Fibroblast of peridontal ligament (primary cell): ENCODE results near the gene KIDINS220.
A peak's percentile ranks its signal among the peaks of the same experiment; 100 is the strongest.

Source experiments
- DNase-seq: peaks from one replicate; pipeline ENCODE4 v3.0.0-alpha.2; 2010; ENCODE audit errors: extremely low read depth

Gene KIDINS220

DNA sequence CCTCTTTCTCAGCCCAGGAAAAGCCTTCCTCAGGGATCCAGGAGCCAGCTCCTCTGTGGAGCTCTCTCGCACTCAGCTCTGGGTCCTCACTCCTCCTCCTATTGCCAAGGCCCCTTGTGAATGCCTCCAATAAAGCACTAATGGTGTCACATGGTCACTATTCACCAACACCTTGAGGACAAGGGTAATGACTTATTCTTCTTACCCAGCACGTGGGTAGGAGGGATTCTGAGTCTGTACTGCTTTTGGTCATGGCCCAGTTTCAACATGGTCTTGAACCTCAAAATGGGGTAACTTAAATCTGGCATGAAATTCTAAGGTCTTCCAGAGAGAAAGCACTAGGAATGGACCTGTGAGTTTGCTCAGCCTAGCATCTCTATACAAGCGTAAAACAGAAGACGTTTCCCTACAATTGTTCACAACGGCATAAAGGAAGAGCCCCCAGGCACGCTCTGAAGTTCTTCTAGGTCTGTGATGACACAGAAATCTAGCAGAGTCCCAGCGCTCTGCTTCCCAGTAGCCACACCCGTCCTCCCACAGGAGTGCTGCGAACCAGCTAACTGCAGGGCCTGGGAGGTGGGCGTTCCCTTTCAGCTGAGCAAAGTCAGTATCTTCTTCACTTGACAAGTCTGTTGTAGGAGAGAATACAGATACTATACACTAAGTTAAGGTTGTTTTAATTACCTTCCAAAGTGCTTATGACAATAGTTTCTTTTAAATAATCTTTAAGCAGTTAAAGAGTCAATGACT, 14.6 kb upstream of the KIDINS220 start:
- DNase-seq = no peak

DNA sequence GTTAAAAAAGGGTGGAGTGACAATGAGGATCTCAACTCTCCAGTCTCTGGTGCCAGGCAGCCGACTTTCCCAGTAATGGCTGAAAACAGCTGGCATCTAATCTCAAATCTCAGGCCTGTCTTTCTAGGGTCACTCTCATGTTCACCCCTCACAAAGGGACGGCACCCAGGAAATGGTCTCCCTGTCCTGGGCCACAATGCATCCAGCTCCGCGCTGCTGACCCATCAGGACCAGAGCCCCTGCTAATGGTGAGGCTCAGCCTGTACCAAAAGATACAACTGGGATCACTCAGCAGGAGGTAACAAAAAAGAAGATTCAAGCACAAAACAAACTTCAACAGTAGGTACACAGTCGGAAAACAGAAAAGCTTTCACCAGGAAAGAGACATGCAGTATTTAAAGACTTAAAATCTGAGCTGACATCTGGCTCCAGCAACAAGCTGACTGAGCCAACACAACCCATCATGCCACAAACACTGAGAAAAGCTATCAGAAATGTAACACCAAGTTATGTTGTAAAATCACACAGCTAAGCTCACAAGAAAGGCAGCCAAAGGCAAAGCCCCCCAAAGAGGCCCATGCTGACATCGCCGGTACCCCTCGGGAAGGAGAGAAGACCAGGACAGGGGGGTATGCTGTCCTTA, 13.6 kb upstream of the KIDINS220 start:
- no peak for DNase-seq

DNA sequence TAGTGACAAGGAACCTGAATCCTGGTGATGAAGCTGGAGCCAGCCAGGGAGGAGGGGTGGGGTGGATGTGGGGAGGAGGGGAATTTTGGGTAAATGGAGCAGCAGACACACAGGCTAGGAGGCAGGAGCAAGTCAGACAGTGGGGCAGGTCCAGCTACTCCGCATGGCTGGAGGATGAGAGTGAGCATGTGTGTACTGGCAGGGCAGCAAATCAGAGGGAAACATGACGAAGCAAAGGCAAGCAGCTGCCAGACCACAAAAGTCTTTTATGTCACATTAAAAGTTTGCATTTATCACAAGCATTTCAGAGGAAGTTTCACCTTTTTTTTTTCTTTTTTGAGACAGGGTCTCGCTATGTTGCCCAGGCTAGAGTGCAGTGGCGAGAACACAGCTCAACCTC, 11.9 kb upstream of the KIDINS220 start:
- peak; percentile 68 for DNase-seq

DNA sequence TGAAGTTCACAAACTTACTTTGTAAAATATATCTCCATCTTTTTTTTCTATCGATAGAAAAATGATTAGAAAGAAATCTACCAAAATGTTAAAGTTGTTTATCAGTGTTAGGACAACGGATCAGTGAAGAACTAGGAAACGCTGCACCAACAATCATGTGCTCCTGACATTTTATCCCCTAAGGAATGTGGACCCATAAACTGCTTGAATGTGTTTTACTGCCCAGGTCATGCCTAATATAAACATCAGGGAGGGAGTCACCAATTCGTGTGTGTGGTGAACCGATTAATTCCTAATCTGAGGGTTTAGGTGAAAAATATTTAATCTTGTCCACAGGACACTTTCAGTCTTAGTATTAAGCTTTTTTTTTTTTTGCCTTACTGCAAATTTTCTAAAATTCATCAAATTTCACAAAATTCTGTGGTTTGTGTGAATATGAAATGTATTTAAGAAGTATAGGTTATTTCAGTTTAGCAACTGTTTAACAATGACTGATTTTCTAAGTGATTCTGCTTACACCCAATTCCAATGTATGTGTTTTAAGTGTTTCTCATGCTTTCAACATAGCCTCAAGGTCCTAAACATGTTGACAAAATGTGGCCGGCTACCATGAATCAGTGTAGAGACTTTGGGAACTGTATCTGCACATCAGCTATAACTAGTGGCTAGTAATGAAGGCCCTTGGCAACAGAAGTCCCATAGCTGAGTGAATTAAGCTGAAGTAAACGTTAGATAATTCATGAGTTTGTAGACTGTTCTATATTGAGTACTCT, 11.1 kb upstream of the KIDINS220 start:
- DNase-seq = no peak

DNA sequence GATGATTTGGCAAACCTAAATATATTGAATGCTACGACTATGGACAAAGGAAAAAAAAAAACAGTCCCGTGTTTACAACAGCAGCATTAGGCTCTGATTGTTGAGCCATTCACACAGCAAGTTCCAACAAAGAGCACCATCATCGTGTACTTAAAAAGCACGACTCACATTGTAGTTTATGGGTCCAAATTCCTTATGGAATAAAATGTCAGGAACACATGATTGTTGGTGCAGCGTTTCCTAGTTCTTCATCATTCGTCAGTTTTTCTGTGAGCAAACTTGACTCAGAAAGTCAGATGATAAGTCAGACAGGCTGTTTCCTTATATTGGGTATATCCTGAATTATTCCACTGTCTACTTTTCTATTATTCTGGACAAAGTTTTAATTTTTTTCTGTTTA, 10.0 kb upstream of the KIDINS220 start:
- peak; percentile 23 for DNase-seq

DNA sequence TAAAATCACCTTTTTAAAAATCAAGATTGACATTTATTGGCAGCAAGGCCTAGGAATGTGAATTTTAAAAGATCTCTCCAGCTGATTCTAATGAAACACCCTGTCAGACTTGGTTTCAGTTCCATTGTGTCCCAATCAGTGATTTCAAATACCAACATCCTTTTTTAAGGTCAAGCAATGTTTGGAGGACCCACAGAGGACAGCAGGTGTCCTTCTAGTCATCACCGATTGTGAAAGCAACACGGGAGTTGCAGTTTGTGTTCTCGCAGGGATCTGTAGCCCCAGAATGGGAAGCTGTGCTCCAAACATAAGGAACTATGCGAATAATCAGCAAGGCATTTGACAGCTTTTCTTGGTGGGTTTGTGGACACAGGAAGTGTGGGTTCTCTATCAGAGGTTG, 4.5 kb upstream of the KIDINS220 start:
- no peak for DNase-seq

DNA sequence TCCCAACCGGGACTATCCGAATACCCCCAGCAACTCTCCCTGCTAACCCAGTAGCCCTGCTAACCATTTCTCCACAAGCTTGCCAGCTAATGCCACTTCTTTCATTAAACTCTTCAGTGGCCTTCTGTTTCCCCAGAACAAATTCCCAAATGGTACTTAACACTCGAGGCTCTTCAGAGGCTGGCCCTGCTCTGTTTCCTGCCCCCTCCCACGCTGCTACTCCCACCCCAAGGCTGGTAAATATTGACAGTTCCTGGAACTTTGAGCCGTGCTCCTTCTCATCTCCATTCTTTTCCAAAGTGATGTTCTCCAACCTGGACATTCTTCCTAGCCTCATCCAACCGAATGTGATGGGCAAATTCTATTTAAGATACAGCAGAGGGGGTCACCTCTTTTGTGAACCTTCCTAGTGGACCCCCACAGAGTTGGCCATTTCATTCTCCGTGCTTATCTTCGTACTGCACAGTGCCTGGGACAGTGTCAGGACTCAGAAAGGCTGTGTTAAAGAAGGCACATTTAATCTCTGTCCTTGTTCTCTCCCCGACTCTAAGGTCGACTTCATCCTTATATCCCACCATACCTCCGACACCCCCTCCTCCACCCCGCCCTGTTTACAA, 3.2 kb upstream of the KIDINS220 start:
- DNase-seq = no peak

DNA sequence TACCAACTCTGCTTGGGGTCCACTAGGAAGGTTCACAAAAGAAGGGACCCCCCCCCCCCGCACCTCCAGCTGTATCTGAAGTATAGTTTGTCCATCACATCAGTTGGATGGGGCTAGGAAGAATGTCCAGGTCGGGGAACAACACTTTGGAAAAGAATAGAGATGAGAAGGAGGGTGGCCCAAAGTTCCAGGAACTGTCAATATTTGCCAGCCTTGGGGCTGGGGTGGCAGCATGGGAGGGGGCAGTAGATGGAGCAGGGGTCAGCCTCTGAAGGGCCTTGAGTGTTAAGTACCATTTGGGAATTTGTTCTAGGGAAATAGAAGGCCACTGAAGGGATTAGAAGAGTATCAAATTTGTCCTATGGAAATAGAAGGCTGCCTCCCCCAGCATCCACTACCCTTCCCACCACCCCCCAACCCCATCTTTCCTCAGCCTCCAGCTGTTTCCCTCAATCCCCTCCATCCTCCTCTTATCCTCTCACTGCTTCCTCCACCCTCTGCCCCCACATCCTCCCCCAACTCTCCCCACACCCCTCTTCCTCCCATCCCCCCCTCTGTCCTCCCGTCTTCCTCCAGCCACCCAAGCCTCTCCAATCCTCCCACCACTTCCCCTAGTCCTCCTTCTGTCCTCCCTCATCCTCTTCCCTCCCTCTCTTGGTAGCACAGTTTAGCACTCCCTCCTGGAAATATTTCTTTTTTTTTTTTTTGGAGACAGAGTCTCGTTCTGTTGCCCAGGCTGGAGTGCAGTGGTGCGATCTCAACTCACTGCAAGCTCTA, 2.0 kb upstream of the KIDINS220 start:
- DNase-seq = no peak

DNA sequence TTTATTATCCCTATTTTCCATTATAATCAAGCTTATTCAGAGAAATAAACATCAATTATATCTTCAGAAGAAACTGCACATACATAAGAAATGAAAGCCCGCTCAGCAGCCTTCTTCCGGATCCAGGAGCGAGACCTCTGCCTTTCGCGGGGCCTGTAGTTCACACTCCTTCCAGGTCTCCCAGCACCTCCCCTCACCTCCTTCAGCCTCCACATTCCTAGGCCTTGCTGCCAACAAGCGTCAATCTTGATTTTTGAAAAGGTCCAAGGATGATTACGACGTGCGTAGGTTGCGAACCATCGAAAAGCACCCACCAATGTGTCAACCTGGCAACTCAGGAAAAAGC, 355 bp upstream of the KIDINS220 start:
- DNase-seq = no peak

DNA sequence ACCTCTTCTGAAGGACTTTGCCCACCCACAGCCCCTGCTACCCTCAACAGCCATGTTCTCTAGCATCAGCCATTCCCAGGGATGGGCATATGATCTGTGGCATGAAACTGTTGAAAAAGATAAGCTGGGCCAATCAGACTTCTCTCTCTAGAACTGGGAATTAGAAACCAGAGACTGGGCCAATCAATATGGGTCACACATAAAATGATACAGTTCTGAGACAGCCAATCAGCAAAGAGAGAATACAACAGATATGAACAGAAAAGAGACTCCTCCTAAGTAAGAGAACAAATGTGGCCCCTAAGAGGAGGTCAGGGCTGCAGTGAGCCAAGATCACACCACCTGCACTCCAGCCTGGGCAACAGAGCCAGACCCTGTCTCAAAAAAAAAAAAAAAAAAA, 2.1 kb downstream of the KIDINS220 start:
- DNase-seq = no peak

DNA sequence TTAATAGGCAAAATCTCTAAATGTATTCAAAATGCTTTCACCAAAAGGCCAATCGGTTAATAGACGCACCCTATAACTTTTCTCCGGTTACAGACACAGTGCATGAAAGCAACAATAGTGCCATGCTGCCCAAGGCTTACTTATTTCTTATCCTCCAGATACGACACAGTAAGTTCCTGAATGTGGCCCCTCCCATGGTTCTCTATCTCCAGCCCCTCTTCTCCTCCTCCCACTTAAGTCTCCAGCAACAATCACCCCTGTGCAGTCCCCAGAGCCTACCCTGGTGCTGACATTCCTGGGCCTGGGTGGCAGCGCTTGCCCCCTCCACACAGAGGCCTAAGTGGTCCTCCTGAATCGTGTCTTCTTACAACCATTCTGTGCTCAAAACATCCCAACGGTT, 3.6 kb downstream of the KIDINS220 start:
- no peak for DNase-seq

DNA sequence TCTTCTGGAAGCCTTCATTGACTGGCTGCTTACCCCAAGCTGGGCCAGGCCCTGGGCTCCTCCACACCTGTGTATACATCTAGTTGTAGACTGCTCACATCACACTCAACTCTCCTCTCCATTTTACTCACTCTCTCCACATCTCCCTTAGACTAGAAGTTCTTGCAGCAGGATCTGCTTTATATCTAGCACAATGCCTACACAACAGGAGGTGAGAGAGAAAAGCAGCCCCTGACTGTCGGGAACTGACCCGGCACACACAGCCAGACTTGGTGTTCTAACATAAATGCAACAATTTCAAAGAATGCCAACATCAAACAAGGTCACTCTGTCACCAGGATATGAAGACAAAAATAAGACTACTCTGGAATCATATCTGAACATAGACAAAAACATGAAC, 5.9 kb downstream of the KIDINS220 start:
- DNase-seq = no peak

DNA sequence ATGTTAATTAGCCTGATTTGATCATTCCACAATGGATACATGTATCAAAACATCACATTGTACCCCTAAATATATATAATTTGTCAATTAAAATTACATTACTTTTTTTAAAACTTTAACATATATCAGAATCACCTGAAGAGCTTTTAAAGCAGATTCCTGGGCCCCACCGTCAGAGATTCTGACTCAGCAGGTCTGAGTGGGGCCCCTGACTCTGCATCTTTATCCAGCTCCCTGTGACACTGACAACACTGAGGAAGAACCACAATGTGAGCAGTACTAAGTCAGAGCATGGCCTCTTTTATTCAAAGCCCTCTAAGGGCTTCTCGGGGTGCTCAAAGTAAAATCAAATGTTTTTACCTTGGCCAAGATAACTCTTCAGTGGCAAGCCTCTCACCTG, 9.7 kb downstream of the KIDINS220 start:
- DNase-seq = no peak

DNA sequence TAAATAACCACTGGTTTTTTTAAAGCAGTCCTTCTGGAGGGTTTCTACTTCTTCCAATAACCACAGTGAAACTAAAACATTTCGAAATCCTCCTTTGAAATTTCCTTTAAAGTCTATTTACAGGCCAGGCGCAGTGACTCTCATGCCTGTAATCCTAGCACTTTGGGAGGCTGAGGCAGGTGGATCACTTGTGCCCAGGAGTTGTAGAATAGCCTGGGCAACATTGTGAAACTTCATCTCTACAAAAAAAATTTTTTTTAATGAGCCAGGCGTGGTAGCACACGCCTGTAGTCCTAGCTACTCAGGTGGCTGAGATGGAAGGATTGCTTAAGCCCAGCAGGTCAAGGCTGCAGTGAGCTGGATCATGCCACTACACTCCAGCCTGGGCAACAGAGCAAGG, 15.2 kb downstream of the KIDINS220 start:
- DNase-seq = peak; percentile 59

DNA sequence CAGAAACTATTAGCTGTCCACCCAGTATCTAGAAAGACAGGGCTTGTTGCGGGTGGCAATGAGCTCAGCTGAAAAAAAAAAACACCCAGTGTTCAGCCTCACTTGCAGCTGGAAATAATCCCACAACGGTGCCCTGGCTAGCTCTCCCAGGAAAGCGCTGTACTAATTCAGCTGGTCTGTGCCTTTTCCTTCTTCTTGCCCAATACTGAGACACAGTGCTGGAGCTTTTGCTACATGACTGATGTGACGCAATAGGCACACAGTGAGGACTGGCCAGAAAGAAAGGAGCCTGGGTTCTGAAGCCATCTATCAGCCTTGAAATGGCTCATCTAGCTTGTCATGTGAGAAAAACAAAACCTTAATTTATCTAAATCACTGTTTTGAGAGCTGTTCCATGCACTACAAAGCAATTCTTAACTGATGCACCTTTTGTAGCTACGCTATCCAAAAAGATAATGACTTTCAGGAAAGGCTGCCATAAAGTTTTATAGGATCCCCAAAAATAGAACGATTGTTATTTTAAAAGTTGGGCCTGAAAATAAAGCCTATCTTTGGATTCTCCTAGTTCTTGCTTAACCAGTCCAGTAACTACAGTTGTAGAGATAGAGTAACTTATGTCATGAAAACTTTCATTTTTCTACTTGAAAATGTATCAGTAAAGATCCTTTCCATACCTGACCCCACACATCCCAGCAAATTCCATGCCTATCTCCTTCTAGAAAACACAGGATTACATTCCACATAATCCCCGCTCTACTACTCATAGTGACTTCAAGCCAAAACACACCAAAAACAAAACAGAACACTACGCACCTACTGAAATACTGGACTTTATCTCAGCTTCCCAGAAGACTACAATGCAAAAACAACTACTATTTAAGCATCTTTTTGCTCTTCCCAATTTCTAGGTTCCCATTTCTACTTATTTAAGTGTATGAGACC, 15.9 kb downstream of the KIDINS220 start:
- DNase-seq = peak; percentile 77

DNA sequence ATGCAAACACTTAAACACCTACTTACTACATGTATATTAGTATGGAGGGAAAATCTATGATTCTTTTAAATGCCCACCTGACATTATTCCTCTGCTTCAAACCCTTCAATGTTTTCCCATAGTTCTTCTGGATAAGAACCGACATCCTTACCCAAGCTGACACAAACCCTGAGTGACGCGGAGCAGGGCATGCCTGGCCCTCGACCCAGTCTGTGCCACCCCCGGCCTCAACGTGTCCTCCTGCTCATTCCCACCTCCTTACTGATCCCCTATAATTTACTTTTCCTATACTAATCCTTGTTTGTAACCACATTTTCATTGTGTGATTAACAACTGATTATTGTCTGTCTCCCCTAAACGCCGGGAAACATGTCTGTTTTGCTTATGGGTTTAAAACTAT, 17.5 kb downstream of the KIDINS220 start:
- DNase-seq = no peak

DNA sequence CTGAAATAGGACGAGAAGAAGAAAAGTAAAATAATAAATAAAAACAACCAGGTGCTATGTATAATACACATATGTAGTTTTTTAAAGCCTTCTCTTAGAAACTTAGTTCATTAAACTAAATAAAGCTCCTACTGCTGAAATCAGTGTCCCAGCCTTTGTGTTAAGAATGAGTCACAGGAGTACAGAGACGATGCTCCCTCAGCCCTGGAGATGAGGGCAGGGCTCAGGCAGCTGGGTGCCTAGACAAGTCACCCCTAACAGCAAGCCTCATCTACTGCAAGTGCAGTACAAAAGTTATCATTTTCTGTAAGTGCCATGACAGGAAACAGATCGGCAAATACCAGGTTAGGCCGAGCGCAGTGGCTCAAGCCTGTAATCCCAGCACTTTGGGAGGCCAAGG, 18.2 kb downstream of the KIDINS220 start:
- peak; percentile 14 for DNase-seq

DNA sequence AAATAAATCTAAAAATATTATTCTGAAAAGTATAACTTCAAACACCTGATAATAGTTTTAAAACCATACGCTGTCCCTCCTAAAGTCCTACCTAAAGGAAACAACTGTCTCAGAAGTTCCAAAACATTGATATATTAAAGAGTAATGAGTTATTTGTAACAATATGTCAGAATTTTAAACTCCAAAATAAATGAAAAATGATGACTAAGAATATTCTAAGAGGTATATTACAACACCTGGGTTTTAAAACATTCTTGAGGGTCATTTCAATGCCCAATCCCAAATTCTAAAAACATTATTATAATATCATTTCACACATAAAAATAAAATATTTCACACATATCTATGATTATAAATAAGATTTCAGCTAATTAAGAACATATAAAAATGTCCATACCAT, 20.2 kb downstream of the KIDINS220 start:
- no peak for DNase-seq

DNA sequence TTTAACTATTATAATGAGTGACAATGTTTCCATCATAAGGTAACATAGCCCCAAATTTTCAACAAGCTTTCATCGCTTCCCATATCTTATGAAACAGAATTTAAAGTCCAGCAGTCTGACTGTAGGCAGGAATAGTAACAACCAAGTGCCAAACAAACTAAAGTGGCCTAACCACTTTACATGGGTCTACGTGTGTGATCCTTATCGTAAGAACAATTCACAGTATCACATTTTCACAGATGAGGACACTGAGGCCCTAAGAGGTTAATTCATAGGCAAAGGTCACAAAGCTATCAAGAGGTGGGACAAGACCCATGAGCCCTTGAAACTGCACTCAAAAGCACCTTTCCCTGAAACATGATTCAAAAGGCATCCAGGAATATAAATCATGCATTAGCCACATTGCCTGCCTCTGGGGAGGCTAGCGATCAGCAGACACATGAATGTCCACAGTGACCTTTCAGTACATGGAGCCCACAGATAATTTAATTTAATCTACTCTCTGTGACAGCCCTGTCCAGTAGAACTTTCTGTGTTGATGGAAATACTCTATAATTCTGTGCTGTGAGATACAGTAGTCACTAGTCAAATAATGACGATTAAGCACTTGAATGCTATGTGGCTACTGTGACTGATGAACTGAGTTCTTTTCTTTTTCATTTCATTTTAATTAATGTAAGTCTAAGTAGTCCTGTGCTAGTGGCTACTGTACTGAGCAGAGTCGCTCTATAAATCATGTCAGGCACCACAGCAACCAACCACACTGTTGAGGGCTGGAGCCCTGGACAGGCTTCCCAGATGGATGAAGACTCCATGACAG, 30.3 kb downstream of the KIDINS220 start:
- DNase-seq = no peak
